ENCODE data around the gene NDOR1. TPM values are rescaled to one million over a fixed set of nuclear protein-coding genes. Genes with fewer than 3 reads are reported as not detected.

The NDOR1 gene
- total RNA-seq, 2 experiments from 2014 or later: 27.0 to 27.8 TPM

Small RNA genes lying within 50 kb of the gene (microRNA-seq; reads per million reads assigned to microRNA genes)
- not detected for gene MIR3621 (ENCODE audit: borderline replicate concordance)

Other genes with a start within 250 kb of the NDOR1 start
- gene PTGDS, start 228.2 kb upstream of the NDOR1 start, total RNA-seq: not detected
- gene LCNL1, start 222.7 kb upstream of the NDOR1 start, total RNA-seq: not detected
- gene PAXX, start 213.3 kb upstream of the NDOR1 start, total RNA-seq: 10 to 100 TPM; 52.7 to 67.1 TPM
- gene CLIC3, start 209.1 kb upstream of the NDOR1 start, total RNA-seq: not detected
- gene ABCA2, start 177.5 kb upstream of the NDOR1 start, total RNA-seq: 10 to 100 TPM; 20.4 to 23.7 TPM
- gene FUT7, start 173.6 kb upstream of the NDOR1 start, total RNA-seq: 1 to 10 TPM; 1.3 to 1.6 TPM
- 10 to 100 TPM; 21.0 to 23.1 TPM for gene NPDC1, start 159.5 kb upstream of the NDOR1 start, total RNA-seq
- gene ENTPD2, start 151.6 kb upstream of the NDOR1 start, total RNA-seq: under 1 TPM in 1 of 2 experiments, not detected in 1; 0.19 TPM
- gene SAPCD2, start 135.1 kb upstream of the NDOR1 start, total RNA-seq: 1 to 10 TPM; 6.4 to 8.8 TPM
- 10 to 100 TPM; 12.5 to 14.4 TPM for gene UAP1L1, start 128.2 kb upstream of the NDOR1 start, total RNA-seq
- 10 to 100 TPM; 21.6 to 26.7 TPM for gene MAN1B1, start 118.7 kb upstream of the NDOR1 start, total RNA-seq
- gene DPP7, start 91.0 kb upstream of the NDOR1 start, total RNA-seq: 100 to 1,000 TPM; 188 to 204 TPM
- under 1 TPM in 1 of 2 experiments, not detected in 1; 0.14 TPM for gene GRIN1, start 66.5 kb upstream of the NDOR1 start, total RNA-seq
- gene LRRC26, start 35.6 kb upstream of the NDOR1 start, total RNA-seq: not detected
- not detected for gene TMEM210, start 33.6 kb upstream of the NDOR1 start, total RNA-seq
- gene ANAPC2, start 17.1 kb upstream of the NDOR1 start, total RNA-seq: 10 to 100 TPM; 30.8 to 38.4 TPM
- 10 to 100 TPM; 53.6 to 58.6 TPM for gene SSNA1, start 17.0 kb upstream of the NDOR1 start, total RNA-seq
- 1 to 10 TPM; 5.6 to 5.8 TPM for gene TPRN, start 5.0 kb upstream of the NDOR1 start, total RNA-seq
- 10 to 100 TPM; 25.0 to 30.7 TPM for gene TMEM203, start 52 bp upstream of the NDOR1 start, total RNA-seq
- 1 to 10 TPM; 7.1 to 8.9 TPM for gene RNF208, start 16.5 kb downstream of the NDOR1 start, total RNA-seq
- gene CYSRT1, start 19.5 kb downstream of the NDOR1 start, total RNA-seq: under 1 TPM; 0.23 to 0.42 TPM
- not detected for gene RNF224, start 21.8 kb downstream of the NDOR1 start, total RNA-seq
- not detected for gene SLC34A3, start 25.2 kb downstream of the NDOR1 start, total RNA-seq
- gene TUBB4B, start 35.6 kb downstream of the NDOR1 start, total RNA-seq: 100 to 1,000 TPM; 264 to 278 TPM
- not detected for gene STPG3, start 45.6 kb downstream of the NDOR1 start, total RNA-seq
- 10 to 100 TPM; 41.4 to 54.1 TPM for gene NELFB, start 49.6 kb downstream of the NDOR1 start, total RNA-seq
- 1 to 10 TPM; 2.6 to 3.4 TPM for gene TOR4A, start 72.0 kb downstream of the NDOR1 start, total RNA-seq
- 1 to 10 TPM; 2.1 TPM for gene NRARP, start 96.6 kb downstream of the NDOR1 start, total RNA-seq
- 1 to 10 TPM; 6.7 to 7.1 TPM for gene EXD3, start 217.5 kb downstream of the NDOR1 start, total RNA-seq
- gene NOXA1, start 217.7 kb downstream of the NDOR1 start, total RNA-seq: 1 to 10 TPM in 1 of 2 experiments, under 1 TPM in 1; 0.97 to 1.7 TPM
- gene ENTPD8, start 235.7 kb downstream of the NDOR1 start, total RNA-seq: not detected